Measurements from ENCODE around the gene CAMK1D. TPM values are rescaled to one million over a fixed set of nuclear protein-coding genes. Genes with fewer than 3 reads are reported as not detected.

The CAMK1D gene
- total and polyA plus RNA-seq, 10 of the 15 experiments (the other 5 are each of a cell fraction or from before 2014, with no cell fraction given): 2.1 to 35.5 (median 14.7) TPM

- TF ChIP-seq, protein P1, sequence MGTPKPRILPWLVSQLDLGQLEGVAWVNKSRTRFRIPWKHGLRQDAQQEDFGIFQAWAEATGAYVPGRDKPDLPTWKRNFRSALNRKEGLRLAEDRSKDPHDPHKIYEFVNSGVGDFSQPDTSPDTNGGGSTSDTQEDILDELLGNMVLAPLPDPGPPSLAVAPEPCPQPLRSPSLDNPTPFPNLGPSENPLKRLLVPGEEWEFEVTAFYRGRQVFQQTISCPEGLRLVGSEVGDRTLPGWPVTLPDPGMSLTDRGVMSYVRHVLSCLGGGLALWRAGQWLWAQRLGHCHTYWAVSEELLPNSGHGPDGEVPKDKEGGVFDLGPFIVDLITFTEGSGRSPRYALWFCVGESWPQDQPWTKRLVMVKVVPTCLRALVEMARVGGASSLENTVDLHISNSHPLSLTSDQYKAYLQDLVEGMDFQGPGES (IDR thresholded peaks at IDR 0.05): no peak
Measured at GRCh38 chr10:12526311-12526710, 177.0 kb downstream of the CAMK1D start (continued).

DNA sequence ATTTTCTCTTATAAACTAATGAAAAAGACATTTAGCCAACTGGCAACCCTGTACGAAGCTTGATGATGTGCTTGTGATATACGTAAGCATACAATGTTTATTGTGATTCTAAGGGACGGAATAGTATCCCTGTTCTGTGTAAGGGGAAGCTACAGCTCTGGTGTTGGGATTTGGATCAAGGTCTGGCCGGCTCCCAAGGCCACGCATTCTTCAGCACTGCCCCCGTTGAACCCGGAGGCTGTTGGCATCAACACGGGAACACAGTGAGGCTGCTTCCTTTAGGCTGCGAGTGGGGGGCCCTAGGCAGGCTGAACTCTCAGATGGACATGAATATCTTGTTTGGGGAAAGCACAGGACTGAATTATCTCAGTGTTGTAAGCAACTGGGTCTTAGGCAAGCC, 180.6 kb downstream of the CAMK1D start:
- ChIA-PET CTCF (no interaction called here), SMC1A (ENCODE audit: uncharacterized antibody, unreplicated experiment) (no interaction called here), POLR2A (no interaction called here), RAD21 (ENCODE audit: unreplicated experiment) (no interaction called here)
- no TSS peak for BruUV-seq (replicated peaks)
- no peaks in the 10 kb centered on the region for H4K20me1 ChIP-seq (ENCODE audit: control insufficient read depth, insufficient read depth)
- in situ Hi-C loops (cut with MboI) (no loop called here), intact Hi-C loops (cut with micrococcal nuclease; ENCODE audit: unreplicated experiment) (no loop called here)
- H3K9ac ChIP-seq (ENCODE audit: control insufficient read depth, insufficient read depth, low read length): no peak overlapping the region
- 87% methylated on average over 9 of the region's 9 CpGs for WGBS (ENCODE audit: insufficient coverage, insufficient replicate concordance, low lambda C conversion rate, missing lambda C conversion rate)
- H3K27me3 ChIP-seq (replicated peaks in 1 of 2; ENCODE audit: control insufficient read depth in 2 of 2, insufficient read depth in 2 of 2, low read length in 1 of 2): no peaks in the 10 kb centered on the region
- no peaks in the 10 kb centered on the region for H3K4me1 ChIP-seq (ENCODE audit: control insufficient read depth, insufficient read depth, low read length)
- no peak overlapping the region for H3K4me2 ChIP-seq (ENCODE audit: control insufficient read depth, insufficient read depth)
- H3K79me2 ChIP-seq (ENCODE audit: control insufficient read depth, insufficient read depth, low read length): no peaks in the 10 kb centered on the region; the same call in 1 of the 2 replicates
- no peak overlapping the region for H2AFZ ChIP-seq (ENCODE audit: control insufficient read depth, low read depth, low read length)
- H3K9me3 ChIP-seq (replicated peaks; ENCODE audit: control insufficient read depth, insufficient read depth, low read length): no peaks in the 10 kb centered on the region
- DNase-seq (ENCODE audit: low read depth, low spot score) (no peak), ATAC-seq (no peak), FAIRE-seq (no peak)
- TF ChIP-seq ZNF217 (IDR thresholded peaks at IDR 0.05) (no peak), ASH2L (IDR thresholded peaks at IDR 0.05; ENCODE audit: borderline replicate concordance, low read depth) (no peak), RAD51 (IDR thresholded peaks at IDR 0.05) (no peak), ATF3 (IDR thresholded peaks at IDR 0.05; ENCODE audit: borderline replicate concordance, extremely low read depth, low read depth, low read length) (no peak), MYC (IDR thresholded peaks at IDR 0.05; ENCODE audit: insufficient read depth, insufficient read length, insufficient replicate concordance, low read length, severe bottlenecking) (no peak), SREBF2 (IDR thresholded peaks at IDR 0.05; ENCODE audit: low read length) (no peak), NFYB (IDR thresholded peaks at IDR 0.05; ENCODE audit: insufficient read depth, low read depth, low read length) (no peak), RAD21 (IDR thresholded peaks at IDR 0.05; ENCODE audit: insufficient read depth, low read depth, low read length) (no peak), NFXL1 (IDR thresholded peaks at IDR 0.05; ENCODE audit: borderline replicate concordance) (no peak), SMC3 (IDR thresholded peaks at IDR 0.05; ENCODE audit: borderline replicate concordance, low read length) (no peak)
- TF ChIP-seq, protein P2, sequence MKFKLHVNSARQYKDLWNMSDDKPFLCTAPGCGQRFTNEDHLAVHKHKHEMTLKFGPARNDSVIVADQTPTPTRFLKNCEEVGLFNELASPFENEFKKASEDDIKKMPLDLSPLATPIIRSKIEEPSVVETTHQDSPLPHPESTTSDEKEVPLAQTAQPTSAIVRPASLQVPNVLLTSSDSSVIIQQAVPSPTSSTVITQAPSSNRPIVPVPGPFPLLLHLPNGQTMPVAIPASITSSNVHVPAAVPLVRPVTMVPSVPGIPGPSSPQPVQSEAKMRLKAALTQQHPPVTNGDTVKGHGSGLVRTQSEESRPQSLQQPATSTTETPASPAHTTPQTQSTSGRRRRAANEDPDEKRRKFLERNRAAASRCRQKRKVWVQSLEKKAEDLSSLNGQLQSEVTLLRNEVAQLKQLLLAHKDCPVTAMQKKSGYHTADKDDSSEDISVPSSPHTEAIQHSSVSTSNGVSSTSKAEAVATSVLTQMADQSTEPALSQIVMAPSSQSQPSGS (IDR thresholded peaks at IDR 0.05; ENCODE audit: low read length): no peak
- H3K27ac ChIP-seq (ENCODE audit: control insufficient read depth, insufficient read depth): no peak overlapping the region
- no peak overlapping the region for H3K4me3 ChIP-seq
- H3K36me3 ChIP-seq (ENCODE audit: control insufficient read depth in 2 of 2, insufficient read depth in 2 of 2, low read length in 1 of 2): no peaks in the 10 kb centered on the region

Data from GM12878 (cell line).